ENCODE data around the gene GALNT6.

- TF ChIP-seq CTCF (IDR thresholded peaks at IDR 0.05) (no peak), POLR2A (IDR thresholded peaks at IDR 0.05) (no peak)
These were observed 21.9 kb upstream of the GALNT6 start for GRCh38 chr12:51413149-51413548.
